Measurements from ENCODE around the gene SLC16A1.
"Not testable (repeated sequence)": the region's sequence is repeated elsewhere in the genome, so short reads cannot be mapped to it uniquely, and the experiment has no call there.

Gene SLC16A1

GRCh38 chr1:112997781-112998180 is 41.8 kb upstream of the SLC16A1 start:
- ATAC-seq (ENCODE audit: low read depth) (no peak), DNase-seq (ENCODE audit: low spot score) (no peak)
- no peak overlapping the region for H3K4me3 ChIP-seq (ENCODE audit: severe bottlenecking)
- H3K9me3 ChIP-seq (ENCODE audit: severe bottlenecking), result no peaks in the 10 kb centered on the region
- no peak for TF ChIP-seq CTCF (IDR thresholded peaks at IDR 0.05; ENCODE audit: poor library complexity, severe bottlenecking)
- H3K4me1 ChIP-seq (ENCODE audit: insufficient read depth, poor library complexity, severe bottlenecking), result peaks cover 3% of the 10 kb centered on the region
- H3K27me3 ChIP-seq (ENCODE audit: insufficient read depth, poor library complexity, severe bottlenecking), result no peaks in the 10 kb centered on the region
- peaks cover 20% of the 10 kb centered on the region; the same call in 1 of the 2 replicates for H3K36me3 ChIP-seq (ENCODE audit: low read depth)
- no peak overlapping the region for H3K27ac ChIP-seq (ENCODE audit: poor library complexity, severe bottlenecking)

- ATAC-seq (ENCODE audit: low read depth) (0 out of 3 replicates have a peak, but pooled peaks have one; percentile 50), DNase-seq (ENCODE audit: low spot score) (no peak)
- peaks cover 3% of the 10 kb centered on the region for H3K4me1 ChIP-seq (ENCODE audit: insufficient read depth, poor library complexity, severe bottlenecking)
- peaks cover 10% of the 10 kb centered on the region; the same call in 1 of the 2 replicates for H3K36me3 ChIP-seq (ENCODE audit: low read depth)
- no peak overlapping the region for H3K4me3 ChIP-seq (ENCODE audit: severe bottlenecking)
- H3K27me3 ChIP-seq (ENCODE audit: insufficient read depth, poor library complexity, severe bottlenecking), result no peaks in the 10 kb centered on the region
- H3K27ac ChIP-seq (ENCODE audit: poor library complexity, severe bottlenecking), result peak overlapping the region; percentile 2
- no peak for TF ChIP-seq CTCF (IDR thresholded peaks at IDR 0.05; ENCODE audit: poor library complexity, severe bottlenecking)
- H3K9me3 ChIP-seq (ENCODE audit: severe bottlenecking), result no peaks in the 10 kb centered on the region
These were observed 39.9 kb upstream of the SLC16A1 start for GRCh38 chr1:112995890-112996289.

GRCh38 chr1:112995021-112995420 is 39.0 kb upstream of the SLC16A1 start:
- DNase-seq (ENCODE audit: low spot score), result not testable (repeated sequence)

GRCh38 chr1:112992780-112993179 is 36.8 kb upstream of the SLC16A1 start:
- TF ChIP-seq CTCF (IDR thresholded peaks at IDR 0.05; ENCODE audit: poor library complexity, severe bottlenecking), result no peak
- no peak overlapping the region for H3K4me3 ChIP-seq (ENCODE audit: severe bottlenecking)
- peaks cover 18% of the 10 kb centered on the region for H3K4me1 ChIP-seq (ENCODE audit: insufficient read depth, poor library complexity, severe bottlenecking)

More at GRCh38 chr1:112995021-112995420, 39.0 kb upstream of the SLC16A1 start:
- not testable (repeated sequence) for H3K27me3 ChIP-seq (ENCODE audit: insufficient read depth, poor library complexity, severe bottlenecking); H3K36me3 ChIP-seq (ENCODE audit: low read depth); H3K4me3 ChIP-seq (ENCODE audit: severe bottlenecking); H3K4me1 ChIP-seq (ENCODE audit: insufficient read depth, poor library complexity, severe bottlenecking); ATAC-seq (ENCODE audit: low read depth); H3K9me3 ChIP-seq (ENCODE audit: severe bottlenecking); H3K27ac ChIP-seq (ENCODE audit: poor library complexity, severe bottlenecking)

GRCh38 chr1:112991402-112992120 is 35.6 kb upstream of the SLC16A1 start:
- DNase-seq (ENCODE audit: low spot score), result no peak
- peak overlapping the region; percentile 28 for H3K27ac ChIP-seq (ENCODE audit: poor library complexity, severe bottlenecking)
- no peak overlapping the region for H3K4me3 ChIP-seq (ENCODE audit: severe bottlenecking)
- no peaks in the 10 kb centered on the region for H3K36me3 ChIP-seq (ENCODE audit: low read depth)
- H3K4me1 ChIP-seq (ENCODE audit: insufficient read depth, poor library complexity, severe bottlenecking), result peaks cover 18% of the 10 kb centered on the region
- ATAC-seq (ENCODE audit: low read depth), result peak; percentile 37; the same call in 1 of the 3 replicates
- no peaks in the 10 kb centered on the region for H3K27me3 ChIP-seq (ENCODE audit: insufficient read depth, poor library complexity, severe bottlenecking)
- H3K9me3 ChIP-seq (ENCODE audit: severe bottlenecking), result no peaks in the 10 kb centered on the region
- TF ChIP-seq CTCF (IDR thresholded peaks at IDR 0.05; ENCODE audit: poor library complexity, severe bottlenecking), result no peak

More at GRCh38 chr1:112992780-112993179, 36.8 kb upstream of the SLC16A1 start:
- no peak for DNase-seq (ENCODE audit: low spot score)
- no peak overlapping the region for H3K27ac ChIP-seq (ENCODE audit: poor library complexity, severe bottlenecking)
- ATAC-seq (ENCODE audit: low read depth), result no peak; the same call in 2 of the 3 replicates
- peaks cover 7% of the 10 kb centered on the region; the same call in 1 of the 2 replicates for H3K36me3 ChIP-seq (ENCODE audit: low read depth)
- no peaks in the 10 kb centered on the region for H3K27me3 ChIP-seq (ENCODE audit: insufficient read depth, poor library complexity, severe bottlenecking)
- no peaks in the 10 kb centered on the region for H3K9me3 ChIP-seq (ENCODE audit: severe bottlenecking)
